GM12892 (cell line): ENCODE measurements around the gene UBE3D.

Experiments used
- POLR2A ChIP-seq: IDR thresholded peaks from 2 replicates; pipeline ENCODE4 v1.6.1; 2011; ENCODE audit warnings: low read depth, low read length, control low read depth
- POLR2AphosphoS5 ChIP-seq: IDR thresholded peaks from 2 replicates; pipeline ENCODE4 v1.6.1; 2011; ENCODE audit warnings: low read depth, low read length, control low read depth

GRCh38 chr6:82970839-82971238, 94.8 kb downstream of the UBE3D start:
- TF ChIP-seq POLR2A (no peak), POLR2AphosphoS5 (no peak)
